Stimulated activated CD8-positive, alpha-beta memory T cell treated with anti-CD3 and anti-CD28 coated beads, Interleukin-12 subunit alpha, Interleukin-12 subunit beta, amount 100 ng/mL, for 4 hours (primary cell): Measurements from ENCODE around the gene EGFR.

Source experiments
- DNase-seq: peaks from one replicate; pipeline ENCODE4 v3.0.0-alpha.2; 2020; ENCODE audit warnings: low read depth

EGFR gene

GRCh38 chr7:55081472-55082227 is 62.8 kb downstream of the EGFR start:
- DNase-seq, result no peak

- no peak for DNase-seq
Observed at GRCh38 chr7:55082228-55082603, 63.4 kb downstream of the EGFR start.

- DNase-seq, result no peak
Observed at GRCh38 chr7:55083206-55083605, 64.4 kb downstream of the EGFR start.

GRCh38 chr7:55084307-55084706 is 65.5 kb downstream of the EGFR start:
- DNase-seq, result no peak

GRCh38 chr7:55085511-55086412 is 66.9 kb downstream of the EGFR start:
- no peak for DNase-seq

GRCh38 chr7:55086413-55087201 is 67.8 kb downstream of the EGFR start:
- DNase-seq, result no peak

GRCh38 chr7:55087521-55087961 is 68.7 kb downstream of the EGFR start:
- no peak for DNase-seq

GRCh38 chr7:55088107-55088506 is 69.3 kb downstream of the EGFR start:
- no peak for DNase-seq

- no peak for DNase-seq
Observed at GRCh38 chr7:55088620-55089019, 69.8 kb downstream of the EGFR start.

- DNase-seq, result no peak
Observed at GRCh38 chr7:55092186-55092974, 73.6 kb downstream of the EGFR start.

GRCh38 chr7:55092975-55093373 is 74.2 kb downstream of the EGFR start:
- DNase-seq, result no peak

- no peak for DNase-seq
Observed at GRCh38 chr7:55093674-55094073, 74.9 kb downstream of the EGFR start.

- no peak for DNase-seq
Observed at GRCh38 chr7:55094092-55094690, 75.4 kb downstream of the EGFR start.

- DNase-seq, result no peak
Observed at GRCh38 chr7:55095672-55096071, 76.9 kb downstream of the EGFR start.

GRCh38 chr7:55096323-55096722 is 77.5 kb downstream of the EGFR start:
- no peak for DNase-seq

- no peak for DNase-seq
Observed at GRCh38 chr7:55097100-55097499, 78.3 kb downstream of the EGFR start.

GRCh38 chr7:55099066-55099820 is 80.4 kb downstream of the EGFR start:
- DNase-seq, result no peak

GRCh38 chr7:55099821-55100543 is 81.2 kb downstream of the EGFR start:
- no peak for DNase-seq

- DNase-seq, result no peak
Observed at GRCh38 chr7:55100544-55101327, 81.9 kb downstream of the EGFR start.
